Esophagus (tissue), 2 donors: ENCODE results near the gene GAS6. TPM values are rescaled to one million over a fixed set of nuclear protein-coding genes. Genes with fewer than 3 reads are reported as not detected.

Source experiments
- H3K27ac ChIP-seq, 2 donors: one replicate each; pipeline ENCODE4 v1.5.1; 2013; ENCODE audit warnings: low read depth in 2 of 2, mild to moderate bottlenecking in 2 of 2, inconsistent platforms in 1 of 2, low read length in 1 of 2, moderate library complexity in 1 of 2
- H3K27me3 ChIP-seq, 2 donors: one replicate each; pipeline ENCODE4 v1.6.1; 2013; ENCODE audit warnings: low read length in 2 of 2, control low read depth in 1 of 2, mild to moderate bottlenecking in 1 of 2; ENCODE audit not compliant: insufficient read depth in 2 of 2, control insufficient read depth in 1 of 2
- H3K36me3 ChIP-seq, 2 donors: one replicate each; pipeline ENCODE4 v1.6.1; 2013; ENCODE audit warnings: low read length in 1 of 2; ENCODE audit not compliant: control insufficient read depth in 2 of 2, insufficient read depth in 2 of 2
- H3K4me1 ChIP-seq, 2 donors: one replicate each; pipeline ENCODE4 v1.6.1; 2013; ENCODE audit warnings: low read length in 1 of 2; ENCODE audit not compliant: control insufficient read depth in 2 of 2, insufficient read depth in 2 of 2
- H3K4me3 ChIP-seq, 2 donors: one replicate each; pipeline ENCODE4 v1.5.1; 2013; ENCODE audit warnings: low read length in 2 of 2, mild to moderate bottlenecking in 2 of 2, low read depth in 1 of 2, moderate library complexity in 1 of 2
- H3K9me3 ChIP-seq, 2 donors: one replicate each; pipeline ENCODE4 v1.6.1; 2013; ENCODE audit warnings: mild to moderate bottlenecking in 2 of 2, low read depth in 1 of 2, low read length in 1 of 2, moderate library complexity in 1 of 2; ENCODE audit not compliant: control insufficient read depth in 2 of 2, insufficient read depth in 1 of 2
- WGBS, 2 donors: extraction: QIAGEN DNeasy Blood & Tissue Kit; methylation state at CpG; one replicate each; pipeline ENCODE4 v1.1.7; 2013; 5-methylcytosine and 5-hydroxymethylcytosine counted together
- polyA plus RNA-seq, 2 donors: library from polyadenylated mRNA; stranded (reverse); fragments of 200-250 nt; gene quantifications; one replicate each; pipeline ENCODE4 v1.2.3, GENCODE V29; 2013
- donor health status: healthy with polysubstance abuse.
- donor health status: Bipolar disorder and iron deficiency.

The GAS6 gene
- polyA plus RNA-seq, 2 donors = 47.3 to 56.5 TPM

DNA sequence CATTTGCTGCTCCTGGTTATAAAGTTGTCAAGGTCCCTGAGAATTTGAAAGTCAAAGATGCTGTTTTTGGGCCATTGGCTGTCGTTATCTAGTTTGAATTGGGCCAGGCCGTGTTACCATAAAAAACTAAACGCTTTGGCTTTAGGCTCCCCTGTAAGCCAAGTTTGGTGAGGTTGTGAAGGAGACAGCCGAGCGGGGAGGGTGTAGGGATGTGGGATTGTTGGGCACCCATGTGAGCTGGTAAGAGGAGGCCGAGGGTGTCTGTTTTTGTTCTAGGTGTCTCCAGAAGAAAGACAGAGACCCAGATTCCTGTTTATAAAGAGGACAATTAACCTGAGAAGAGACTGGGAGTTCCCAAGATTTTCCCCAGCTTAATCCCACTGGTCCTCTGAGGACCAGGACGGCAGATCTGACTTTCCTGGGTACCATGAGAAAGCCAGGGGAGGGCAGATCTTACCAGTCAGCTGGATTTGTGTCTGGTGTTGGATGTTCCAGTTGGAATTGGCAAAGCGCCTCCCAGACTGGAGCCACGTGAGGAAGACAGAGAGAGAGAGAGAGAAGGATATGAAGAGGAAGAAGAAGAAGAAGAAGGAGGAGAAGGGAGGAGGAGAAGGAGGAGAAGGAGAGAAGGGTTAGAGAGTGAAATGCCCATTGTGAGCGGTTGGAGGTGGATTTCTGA lies 79.8 kb downstream of the GAS6 start:
- 82 to 83% methylated on average over 10 of the region's 10 CpGs for WGBS, 2 donors
- Histone ChIP-seq H3K9me3 (no peaks in the 10 kb centered on the region), H3K27me3 (no peaks in the 10 kb centered on the region), H3K4me1 (peaks cover 0 to 2% of the 10 kb centered on the region in 2 donors), H3K4me3 (no peak overlapping the region), H3K27ac (no peak overlapping the region), H3K36me3 (peaks cover 0 to 3% of the 10 kb centered on the region in 2 donors)

DNA sequence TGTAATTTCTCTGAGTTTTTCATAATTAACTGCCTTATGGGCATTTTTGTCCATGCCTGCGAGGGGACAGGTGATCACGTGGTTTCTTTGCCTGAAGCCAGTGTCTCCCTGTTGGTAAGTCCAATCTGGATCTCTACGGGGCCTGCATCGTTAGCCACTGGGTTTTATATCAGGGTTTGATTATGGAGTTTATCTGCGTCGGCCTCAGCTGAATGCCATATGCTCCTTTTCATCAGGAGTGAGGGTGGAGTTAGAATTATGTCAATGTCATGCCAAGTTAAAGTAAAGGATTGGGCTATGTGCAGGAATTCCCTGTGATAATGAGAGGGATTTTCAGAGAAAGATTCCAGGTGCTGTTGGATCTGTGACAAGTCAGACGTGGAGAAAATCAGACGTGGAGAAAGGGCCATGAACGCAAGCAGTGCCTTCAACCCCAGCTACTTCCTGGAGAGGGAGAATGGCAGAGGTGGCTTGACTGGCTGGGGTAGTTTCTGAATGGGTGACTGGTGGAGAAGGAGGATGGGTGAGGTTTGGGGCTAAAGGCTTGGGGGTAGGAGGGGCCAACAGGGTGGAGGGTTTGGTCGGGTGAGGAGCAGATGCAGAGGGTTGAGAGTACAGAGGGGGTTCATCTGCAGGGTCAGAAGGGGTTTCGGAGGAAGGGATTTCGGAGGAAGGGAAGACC lies 80.5 kb downstream of the GAS6 start:
- H3K27ac ChIP-seq = no peak overlapping the region
- peaks cover 0 to 2% of the 10 kb centered on the region in 2 donors for H3K4me1 ChIP-seq
- WGBS, 2 donors = 62 to 66% methylated on average over 12 of the region's 12 CpGs
- no peak overlapping the region for H3K4me3 ChIP-seq
- H3K9me3 ChIP-seq = no peaks in the 10 kb centered on the region
- H3K27me3 ChIP-seq = no peaks in the 10 kb centered on the region
- peaks cover 0 to 3% of the 10 kb centered on the region in 2 donors for H3K36me3 ChIP-seq

DNA sequence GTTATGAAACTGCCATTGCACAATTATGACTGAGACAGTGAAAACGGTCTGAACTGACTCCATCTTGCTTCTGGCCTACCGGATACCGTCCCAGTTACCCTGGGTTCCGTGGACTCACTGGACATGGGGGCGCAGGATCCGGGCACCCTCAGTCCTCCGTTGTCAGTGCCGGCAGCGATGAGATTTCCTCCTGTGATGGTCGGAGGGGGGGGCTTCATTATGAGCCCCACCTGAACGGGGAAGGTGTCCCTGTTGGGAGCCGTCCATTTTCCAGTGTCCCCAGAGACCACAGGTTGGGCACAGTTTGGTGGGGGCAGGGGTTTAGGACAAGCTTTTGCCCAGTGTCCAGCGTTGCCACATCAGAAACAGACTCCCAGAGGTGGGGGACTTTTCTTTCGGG lies 81.4 kb downstream of the GAS6 start:
- Histone ChIP-seq H3K4me1 (peaks cover 0 to 2% of the 10 kb centered on the region in 2 donors), H3K4me3 (no peak overlapping the region), H3K9me3 (no peaks in the 10 kb centered on the region), H3K36me3 (peaks cover 0 to 3% of the 10 kb centered on the region in 2 donors), H3K27me3 (no peaks in the 10 kb centered on the region), H3K27ac (no peak overlapping the region)
- 76 to 85% methylated on average over 14 of the region's 14 CpGs for WGBS, 2 donors

DNA sequence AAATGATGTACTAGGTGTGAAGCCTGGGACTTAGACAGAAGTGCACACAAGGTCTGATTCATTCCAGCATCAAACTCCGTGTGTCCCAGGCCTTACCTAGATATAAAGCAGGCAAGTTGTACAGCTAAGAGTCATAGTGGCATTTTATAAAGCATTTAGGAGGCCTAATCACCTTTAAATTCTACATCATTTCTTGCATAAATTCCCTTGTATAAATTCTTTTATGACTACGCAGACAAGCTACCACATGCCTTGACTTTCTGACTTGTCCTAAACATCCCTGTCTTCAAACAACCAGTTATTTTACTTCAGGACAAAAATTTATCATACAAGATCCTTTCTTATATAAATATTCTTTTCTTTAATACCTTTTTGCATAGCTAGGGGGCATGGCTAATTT lies 82.3 kb downstream of the GAS6 start:
- 52 to 56% methylated on average over 2 of the region's 2 CpGs for WGBS, 2 donors
- H3K36me3 ChIP-seq = peaks cover 0 to 3% of the 10 kb centered on the region in 2 donors
- no peaks in the 10 kb centered on the region for H3K27me3 ChIP-seq
- H3K27ac ChIP-seq = no peak overlapping the region
- no peak overlapping the region for H3K4me3 ChIP-seq
- H3K4me1 ChIP-seq = peaks cover 0 to 2% of the 10 kb centered on the region in 2 donors
- no peaks in the 10 kb centered on the region for H3K9me3 ChIP-seq

DNA sequence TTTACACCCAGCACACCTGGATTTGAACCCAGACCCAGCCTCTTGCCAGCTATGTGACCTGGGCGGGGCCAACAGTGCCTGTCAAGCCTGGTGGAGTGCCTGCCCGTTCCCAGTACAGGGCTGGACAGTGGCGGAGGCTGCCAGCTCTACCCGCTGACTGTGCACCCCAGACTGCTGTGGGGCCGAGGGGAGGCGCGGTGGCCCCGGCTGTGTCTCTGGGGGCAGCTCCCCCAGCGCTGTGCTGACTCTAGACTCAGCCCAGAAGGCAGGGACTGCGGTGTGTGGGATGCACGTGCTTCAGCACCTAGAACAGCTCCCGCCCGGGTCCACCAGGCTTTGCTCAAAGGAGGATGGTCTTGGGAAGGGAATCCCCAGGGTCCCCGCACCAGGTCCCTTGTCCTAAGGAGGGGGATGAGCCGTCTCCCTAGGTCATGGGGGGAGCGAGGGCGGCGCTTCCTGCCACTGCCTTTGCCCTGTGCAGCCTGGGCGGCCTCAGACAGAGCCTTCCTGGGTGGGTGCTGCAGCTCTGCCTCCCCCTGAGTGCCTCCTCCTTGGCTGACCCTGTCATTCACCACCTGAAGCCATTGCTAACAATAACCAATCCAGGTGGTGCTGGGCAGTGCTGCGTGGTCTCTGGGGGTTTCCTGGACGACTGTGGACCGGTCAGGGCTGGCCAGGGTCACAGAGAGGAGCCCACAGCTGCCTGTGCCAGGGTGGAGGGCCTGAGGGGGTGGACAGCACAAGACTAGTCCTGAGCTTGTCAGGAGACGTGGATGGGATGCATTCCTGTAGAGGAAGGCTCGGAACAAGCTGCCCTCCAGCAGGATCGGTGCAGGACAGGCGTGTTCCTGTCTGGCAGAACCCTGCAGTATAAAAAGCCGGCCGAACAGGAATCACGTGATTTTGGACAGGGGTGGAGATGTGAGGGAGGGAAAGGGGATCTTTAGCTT lies 86.3 kb downstream of the GAS6 start:
- no peaks in the 10 kb centered on the region for H3K27me3 ChIP-seq
- no peak overlapping the region for H3K4me3 ChIP-seq
- 32 to 34% methylated on average over 29 of the region's 29 CpGs for WGBS, 2 donors
- H3K9me3 ChIP-seq = peaks cover 0 to 3% of the 10 kb centered on the region in 2 donors
- peaks cover 0 to 7% of the 10 kb centered on the region in 2 donors for H3K4me1 ChIP-seq
- no peak overlapping the region for H3K27ac ChIP-seq
- H3K36me3 ChIP-seq = no peaks in the 10 kb centered on the region

DNA sequence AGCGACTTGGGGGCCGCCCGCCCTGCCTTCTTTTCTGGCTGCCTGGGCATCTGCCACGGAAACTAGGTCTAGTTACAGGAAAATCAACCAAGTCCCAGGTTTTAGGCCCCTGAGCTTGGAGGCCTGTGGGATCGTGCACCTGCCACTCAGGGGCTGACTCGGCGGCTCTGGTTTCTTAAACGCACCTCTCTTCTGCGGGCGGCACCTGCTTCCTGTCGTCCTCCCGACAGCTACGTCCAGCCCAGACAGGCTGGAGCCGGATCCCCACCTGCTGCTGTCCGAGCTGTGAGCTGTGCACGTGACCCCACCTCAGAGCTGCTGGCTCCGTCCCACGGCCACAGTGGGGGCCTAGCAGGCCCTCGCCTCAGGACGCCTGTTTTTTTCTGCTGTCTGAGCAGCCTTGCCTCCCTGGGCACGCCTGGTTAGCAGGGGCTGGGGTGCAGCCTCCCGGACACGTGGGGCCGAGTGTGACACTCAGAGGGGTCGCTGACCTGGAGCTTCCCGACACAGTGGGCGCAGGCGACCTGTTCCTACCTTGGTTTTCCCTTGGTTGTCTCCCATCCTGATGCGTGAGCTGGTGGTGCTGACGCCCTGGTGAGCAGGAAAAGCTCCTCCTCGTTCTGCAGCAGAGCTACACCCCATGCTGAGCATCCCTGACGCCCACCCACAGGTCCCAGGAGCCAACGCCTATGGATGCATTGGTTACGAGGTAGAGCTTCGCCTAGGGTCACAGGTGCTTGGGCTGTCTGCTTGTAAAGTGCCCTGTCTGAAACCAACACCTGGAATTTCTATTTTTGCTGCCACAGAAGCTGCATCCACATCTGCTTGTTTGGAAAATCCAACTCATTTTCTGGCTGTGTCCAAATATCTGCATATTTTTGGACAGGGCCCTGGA lies 87.4 kb downstream of the GAS6 start:
- H3K4me3 ChIP-seq = no peak overlapping the region
- 67 to 74% methylated on average over 35 of the region's 35 CpGs for WGBS, 2 donors
- H3K36me3 ChIP-seq = no peaks in the 10 kb centered on the region
- peaks cover 0 to 3% of the 10 kb centered on the region in 2 donors for H3K9me3 ChIP-seq
- peaks cover 0 to 7% of the 10 kb centered on the region in 2 donors for H3K4me1 ChIP-seq
- H3K27me3 ChIP-seq = no peaks in the 10 kb centered on the region
- H3K27ac ChIP-seq = no peak overlapping the region

DNA sequence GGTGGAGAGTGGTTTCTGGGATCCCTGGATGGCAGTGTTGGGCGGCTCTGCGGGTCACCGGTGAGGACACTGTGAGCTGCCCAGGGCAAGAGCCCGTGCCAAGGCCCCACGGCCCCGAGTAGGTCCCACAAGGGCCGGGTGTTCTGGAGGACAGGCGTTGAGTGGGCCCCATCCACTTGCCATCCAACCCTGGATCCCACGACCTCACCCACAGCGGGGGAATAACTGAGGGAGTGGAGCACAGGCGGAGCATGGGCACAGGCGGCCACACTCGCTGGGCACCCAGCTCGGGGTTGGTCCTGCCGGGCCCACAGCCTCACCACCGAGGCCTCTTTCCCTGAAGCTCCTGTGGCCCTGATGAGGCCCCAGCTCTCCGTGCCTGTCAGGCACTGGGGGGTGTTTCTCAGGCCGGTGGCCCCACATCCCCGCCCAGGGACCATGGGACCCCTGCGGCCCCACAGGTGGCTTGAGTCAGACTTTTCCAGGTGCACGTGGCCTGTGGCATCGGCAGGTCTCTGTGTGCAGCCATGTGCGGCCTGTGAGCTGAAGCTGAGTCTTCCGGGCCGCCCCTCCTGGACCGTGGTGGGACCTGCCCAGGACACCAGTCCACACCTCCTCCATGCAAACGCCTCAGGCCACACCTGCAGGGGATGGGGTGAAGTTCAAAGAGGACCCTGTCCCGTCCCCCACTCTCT lies 88.3 kb downstream of the GAS6 start:
- 90 to 91% methylated on average over 28 of the region's 28 CpGs for WGBS, 2 donors
- H3K9me3 ChIP-seq = peaks cover 0 to 3% of the 10 kb centered on the region in 2 donors
- peaks cover 0 to 7% of the 10 kb centered on the region in 2 donors for H3K4me1 ChIP-seq
- no peak overlapping the region for H3K27ac ChIP-seq
- H3K27me3 ChIP-seq = no peaks in the 10 kb centered on the region
- H3K36me3 ChIP-seq = no peaks in the 10 kb centered on the region
- H3K4me3 ChIP-seq = no peak overlapping the region

DNA sequence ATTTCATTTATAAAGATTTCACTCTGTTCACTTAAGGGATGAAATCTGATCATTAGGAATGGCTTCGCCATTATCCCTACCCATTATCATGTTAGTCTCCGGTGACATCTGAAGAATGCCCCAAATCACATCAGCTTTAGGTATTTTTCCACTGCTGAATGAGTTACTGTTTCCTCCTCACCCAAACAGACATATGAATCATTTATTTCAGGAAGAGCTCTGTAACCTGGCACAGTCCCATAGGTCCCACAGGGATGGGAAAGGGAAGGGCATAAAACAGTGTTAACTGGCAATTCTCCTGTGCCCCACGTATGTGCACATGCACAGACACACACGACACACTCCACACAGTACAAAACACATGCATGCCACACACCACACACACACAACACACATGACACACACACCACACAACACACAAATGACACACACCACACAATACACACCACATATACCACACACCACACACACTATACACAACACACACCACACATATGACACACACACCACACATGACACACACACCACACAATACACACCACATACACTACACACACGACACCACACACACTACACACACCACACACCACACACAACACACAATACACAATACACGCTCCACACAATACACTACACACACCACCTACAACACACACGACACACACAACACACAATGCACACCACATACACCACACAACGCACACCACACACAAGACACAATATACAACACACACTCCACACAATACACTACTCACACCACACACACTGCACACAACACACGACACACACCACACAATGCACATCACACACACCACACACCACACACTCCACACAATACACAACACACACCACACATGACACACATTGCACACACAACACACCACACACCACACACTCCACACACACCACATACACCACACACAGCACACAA lies 89.4 kb downstream of the GAS6 start:
- H3K9me3 ChIP-seq = peaks cover 0 to 3% of the 10 kb centered on the region in 2 donors
- H3K4me3 ChIP-seq = no peak overlapping the region
- no peak overlapping the region for H3K27ac ChIP-seq
- no peaks in the 10 kb centered on the region for H3K36me3 ChIP-seq
- H3K27me3 ChIP-seq = no peaks in the 10 kb centered on the region
- 70% methylated on average over 9 of the region's 9 CpGs for WGBS, 2 donors
- H3K4me1 ChIP-seq = peaks cover 0 to 7% of the 10 kb centered on the region in 2 donors
